K562 (cell line): ENCODE measurements around the gene PTPRE.

Experiments
- CEBPB ChIP-seq: fragments of 450-650 bp; IDR thresholded peaks from 2 replicates; pipeline ENCODE4 v1.6.1; 2016; ENCODE audit warnings: missing genetic modification characterization, missing compliant biosample characterization
- CHD2 ChIP-seq: IDR thresholded peaks from 2 replicates; pipeline ENCODE4 v1.6.1; 2011; ENCODE audit warnings: low read depth, low read length
- EGR1 ChIP-seq: fragments of 450-650 bp; conservative IDR thresholded peaks from 2 replicates; pipeline ENCODE4 v1.6.1; 2017; ENCODE audit warnings: mild to moderate bottlenecking
- HSF4 ChIP-seq: fragments of 250-450 bp; sonication (Bioruptor Pico); IDR thresholded peaks from 2 replicates; pipeline ENCODE4 v2.1.2; 2022; ENCODE audit warnings: mild to moderate bottlenecking, moderate library complexity, borderline replicate concordance
- KDM1A ChIP-seq, 2 experiments: fragments of 450-650 bp; IDR thresholded peaks; 2 replicates each; pipeline ENCODE4 v1.6.1; 2016; ENCODE audit warnings: mild to moderate bottlenecking in 2 of 2
- MYBL2 ChIP-seq, 2 experiments: fragments of 450-650 bp in 1 of 2; sonication (generic) in 1 of 2; formaldehyde crosslinking in 1 of 2; IDR thresholded peaks; 2 replicates each; pipeline versions ENCODE4 v1.6.1 to v1.8.1; 2017 to 2022; ENCODE audit warnings: borderline replicate concordance in 1 of 2, inconsistent platforms in 1 of 2, low read depth in 1 of 2, mild to moderate bottlenecking in 1 of 2, missing genetic modification reagents in 1 of 2, moderate library complexity in 1 of 2
- POLR2AphosphoS5 ChIP-seq: IDR thresholded peaks from 2 replicates; pipeline ENCODE4 v1.6.1; 2011; ENCODE audit warnings: mild to moderate bottlenecking, low read depth, low read length, moderate library complexity; ENCODE audit not compliant: control insufficient read depth, insufficient read depth
- SMAD1 ChIP-seq: fragments of 150-350 bp; IDR thresholded peaks from 2 replicates; pipeline ENCODE4 v1.6.1; 2014; ENCODE audit warnings: low read length, low read depth; ENCODE audit not compliant: partially characterized antibody
- SMAD4 ChIP-seq: fragments of 250-450 bp; sonication (Bioruptor Pico); conservative IDR thresholded peaks from 2 replicates; pipeline ENCODE4 v1.8.0; 2021; ENCODE audit warnings: inconsistent platforms, mild to moderate bottlenecking, moderate library complexity
- ZNF212 ChIP-seq: fragments of 450-650 bp; formaldehyde crosslinking; IDR thresholded peaks from 2 replicates; pipeline ENCODE4 v1.4.0; 2020; ENCODE audit warnings: mild to moderate bottlenecking
- ZNF431 ChIP-seq: sonication (generic); formaldehyde crosslinking; IDR thresholded peaks from 2 replicates; pipeline ENCODE4 v1.8.0; 2022; ENCODE audit warnings: mild to moderate bottlenecking, missing genetic modification reagents
- TF ChIP-seq, protein P1 (sequence below), 2 experiments: fragments of 450-650 bp in 1 of 2; sonication (generic) in 1 of 2; formaldehyde crosslinking in 1 of 2; IDR thresholded peaks; 2 replicates each; pipeline versions ENCODE4 v1.7.1 to v1.9.0; 2016 to 2022; ENCODE audit warnings: inconsistent platforms in 1 of 2, mild to moderate bottlenecking in 1 of 2, missing genetic modification reagents in 1 of 2
- TF ChIP-seq, protein P2 (sequence below), 3 experiments: IDR thresholded peaks in 2 of 3; conservative IDR thresholded peaks in 1 of 3; 2 replicates each; pipeline ENCODE4 v1.5.1; 2011 to 2012; ENCODE audit warnings: low read length in 3 of 3, mild to moderate bottlenecking in 3 of 3, control low read depth in 2 of 3, improper control_type of control experiment in 1 of 3, inconsistent platforms in 1 of 3, low read depth in 1 of 3, mixed read lengths in 1 of 3, moderate library complexity in 1 of 3; ENCODE audit not compliant: insufficient read depth in 2 of 3
- TF ChIP-seq, protein P3 (sequence below): sonication (generic); formaldehyde crosslinking; IDR thresholded peaks from 2 replicates; pipeline ENCODE4 v1.8.0; 2022; ENCODE audit warnings: mild to moderate bottlenecking, low read depth, missing genetic modification reagents

DNA sequence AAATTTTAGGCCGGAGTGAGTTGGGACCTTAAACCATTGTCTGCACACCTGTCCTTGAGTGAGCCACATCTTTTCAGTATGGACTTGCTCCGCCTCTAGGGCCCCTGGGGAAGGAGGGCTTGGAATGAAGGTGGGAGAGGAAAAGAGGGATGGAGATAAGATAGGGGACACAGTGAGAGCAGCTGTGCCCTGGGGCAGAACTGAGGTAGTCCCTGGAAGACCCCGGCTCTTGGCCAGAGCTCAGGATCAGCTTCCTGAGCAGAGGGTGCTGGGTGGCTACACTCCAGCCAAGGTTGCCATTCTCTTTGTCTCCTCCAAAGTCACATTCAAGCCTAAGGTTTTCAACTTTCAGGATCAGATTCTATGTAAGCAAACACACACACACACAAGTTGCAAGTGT is 137.3 kb downstream of the PTPRE start:
- TF ChIP-seq, protein P1, sequence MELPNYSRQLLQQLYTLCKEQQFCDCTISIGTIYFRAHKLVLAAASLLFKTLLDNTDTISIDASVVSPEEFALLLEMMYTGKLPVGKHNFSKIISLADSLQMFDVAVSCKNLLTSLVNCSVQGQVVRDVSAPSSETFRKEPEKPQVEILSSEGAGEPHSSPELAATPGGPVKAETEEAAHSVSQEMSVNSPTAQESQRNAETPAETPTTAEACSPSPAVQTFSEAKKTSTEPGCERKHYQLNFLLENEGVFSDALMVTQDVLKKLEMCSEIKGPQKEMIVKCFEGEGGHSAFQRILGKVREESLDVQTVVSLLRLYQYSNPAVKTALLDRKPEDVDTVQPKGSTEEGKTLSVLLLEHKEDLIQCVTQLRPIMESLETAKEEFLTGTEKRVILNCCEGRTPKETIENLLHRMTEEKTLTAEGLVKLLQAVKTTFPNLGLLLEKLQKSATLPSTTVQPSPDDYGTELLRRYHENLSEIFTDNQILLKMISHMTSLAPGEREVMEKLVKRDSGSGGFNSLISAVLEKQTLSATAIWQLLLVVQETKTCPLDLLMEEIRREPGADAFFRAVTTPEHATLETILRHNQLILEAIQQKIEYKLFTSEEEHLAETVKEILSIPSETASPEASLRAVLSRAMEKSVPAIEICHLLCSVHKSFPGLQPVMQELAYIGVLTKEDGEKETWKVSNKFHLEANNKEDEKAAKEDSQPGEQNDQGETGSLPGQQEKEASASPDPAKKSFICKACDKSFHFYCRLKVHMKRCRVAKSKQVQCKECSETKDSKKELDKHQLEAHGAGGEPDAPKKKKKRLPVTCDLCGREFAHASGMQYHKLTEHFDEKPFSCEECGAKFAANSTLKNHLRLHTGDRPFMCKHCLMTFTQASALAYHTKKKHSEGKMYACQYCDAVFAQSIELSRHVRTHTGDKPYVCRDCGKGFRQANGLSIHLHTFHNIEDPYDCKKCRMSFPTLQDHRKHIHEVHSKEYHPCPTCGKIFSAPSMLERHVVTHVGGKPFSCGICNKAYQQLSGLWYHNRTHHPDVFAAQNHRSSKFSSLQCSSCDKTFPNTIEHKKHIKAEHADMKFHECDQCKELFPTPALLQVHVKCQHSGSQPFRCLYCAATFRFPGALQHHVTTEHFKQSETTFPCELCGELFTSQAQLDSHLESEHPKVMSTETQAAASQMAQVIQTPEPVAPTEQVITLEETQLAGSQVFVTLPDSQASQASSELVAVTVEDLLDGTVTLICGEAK (IDR thresholded peaks at IDR 0.05), result no peak
- TF ChIP-seq, protein P1 (CRISPR knock-in tag; IDR thresholded peaks at IDR 0.05), result no peak
- TF ChIP-seq, protein P2, sequence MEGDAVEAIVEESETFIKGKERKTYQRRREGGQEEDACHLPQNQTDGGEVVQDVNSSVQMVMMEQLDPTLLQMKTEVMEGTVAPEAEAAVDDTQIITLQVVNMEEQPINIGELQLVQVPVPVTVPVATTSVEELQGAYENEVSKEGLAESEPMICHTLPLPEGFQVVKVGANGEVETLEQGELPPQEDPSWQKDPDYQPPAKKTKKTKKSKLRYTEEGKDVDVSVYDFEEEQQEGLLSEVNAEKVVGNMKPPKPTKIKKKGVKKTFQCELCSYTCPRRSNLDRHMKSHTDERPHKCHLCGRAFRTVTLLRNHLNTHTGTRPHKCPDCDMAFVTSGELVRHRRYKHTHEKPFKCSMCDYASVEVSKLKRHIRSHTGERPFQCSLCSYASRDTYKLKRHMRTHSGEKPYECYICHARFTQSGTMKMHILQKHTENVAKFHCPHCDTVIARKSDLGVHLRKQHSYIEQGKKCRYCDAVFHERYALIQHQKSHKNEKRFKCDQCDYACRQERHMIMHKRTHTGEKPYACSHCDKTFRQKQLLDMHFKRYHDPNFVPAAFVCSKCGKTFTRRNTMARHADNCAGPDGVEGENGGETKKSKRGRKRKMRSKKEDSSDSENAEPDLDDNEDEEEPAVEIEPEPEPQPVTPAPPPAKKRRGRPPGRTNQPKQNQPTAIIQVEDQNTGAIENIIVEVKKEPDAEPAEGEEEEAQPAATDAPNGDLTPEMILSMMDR (IDR thresholded peaks at IDR 0.05 in 2 of 3, conservative IDR thresholded peaks at IDR 0.05 in 1 of 3; ENCODE audit: insufficient read depth in 2 of 3, low read depth in 1 of 3, low read length in 3 of 3), result no peak
- TF ChIP-seq HSF4 (CRISPR knock-in tag) (no peak), CHD2 (no peak), MYBL2 (IDR thresholded peaks at IDR 0.05; ENCODE audit: low read depth) (no peak), MYBL2 (CRISPR knock-in tag; IDR thresholded peaks at IDR 0.05; ENCODE audit: borderline replicate concordance) (no peak), ZNF212 (CRISPR knock-in tag) (no peak), EGR1 (no peak), CEBPB (tag) (no peak), POLR2AphosphoS5 (no peak), KDM1A (IDR thresholded peaks at IDR 0.05) (no peak), SMAD1 (no peak), SMAD4 (CRISPR knock-in tag) (no peak), ZNF431 (no peak)
- TF ChIP-seq, protein P3, sequence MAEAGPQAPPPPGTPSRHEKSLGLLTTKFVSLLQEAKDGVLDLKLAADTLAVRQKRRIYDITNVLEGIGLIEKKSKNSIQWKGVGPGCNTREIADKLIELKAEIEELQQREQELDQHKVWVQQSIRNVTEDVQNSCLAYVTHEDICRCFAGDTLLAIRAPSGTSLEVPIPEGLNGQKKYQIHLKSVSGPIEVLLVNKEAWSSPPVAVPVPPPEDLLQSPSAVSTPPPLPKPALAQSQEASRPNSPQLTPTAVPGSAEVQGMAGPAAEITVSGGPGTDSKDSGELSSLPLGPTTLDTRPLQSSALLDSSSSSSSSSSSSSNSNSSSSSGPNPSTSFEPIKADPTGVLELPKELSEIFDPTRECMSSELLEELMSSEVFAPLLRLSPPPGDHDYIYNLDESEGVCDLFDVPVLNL (CRISPR knock-in tag), result no peak
